Transverse colon (tissue), 4 donors: ENCODE results near the gene NPW.

Experiments used
- CTCF ChIP-seq, 5 experiments: fragments of 200-600 bp in 3 of 5; fragments of 450-650 bp in 2 of 5; sonication (generic) in 3 of 5; IDR thresholded peaks; 1 replicate in 2 of 5; 2 replicates in 3 of 5; pipeline ENCODE4 v1.5.1; 2016 to 2017; ENCODE audit warnings: antibody characterized with exemption in 5 of 5, inconsistent platforms in 3 of 5, mild to moderate bottlenecking in 2 of 5, moderate library complexity in 1 of 5
- POLR2A ChIP-seq: fragments of 450-650 bp; IDR thresholded peaks from one replicate; pipeline ENCODE4 v1.6.1; 2016; ENCODE audit warnings: antibody characterized with exemption, mild to moderate bottlenecking, moderate library complexity
- POLR2AphosphoS5 ChIP-seq, 3 donors: sonication (generic); formaldehyde crosslinking; IDR thresholded peaks; one replicate each; pipeline ENCODE4 v1.6.1; 2016; ENCODE audit warnings: antibody characterized with exemption in 3 of 3

DNA sequence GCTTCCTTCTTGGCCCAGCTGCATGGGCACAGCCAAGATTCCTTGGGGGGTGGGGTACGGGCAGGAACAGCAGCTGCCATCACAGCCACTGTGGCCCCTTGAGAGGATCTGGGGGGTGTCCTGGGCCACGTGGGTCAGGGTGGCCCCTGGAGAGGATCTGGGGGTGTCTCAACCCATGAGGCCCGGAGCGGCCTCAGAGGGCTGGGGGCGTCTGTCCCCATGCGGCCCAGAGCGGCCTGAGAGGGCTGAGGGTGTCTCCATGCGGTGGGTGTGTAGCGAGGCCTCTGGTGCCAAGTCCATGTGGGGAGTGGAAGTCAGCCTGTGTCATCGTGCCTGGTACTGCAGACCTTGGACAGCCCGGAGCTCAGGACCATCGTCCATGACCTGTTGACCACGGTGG lies 41.9 kb downstream of the NPW start:
- TF ChIP-seq CTCF (IDR thresholded peaks at IDR 0.05) (no peak), POLR2AphosphoS5 (IDR thresholded peaks at IDR 0.05) (no peak), POLR2A (no peak)
